Endodermal cell (in vitro differentiated cells): Measurements from ENCODE around the gene LEFTY1. TPM values are rescaled to one million over a fixed set of nuclear protein-coding genes. Genes with fewer than 3 reads are reported as not detected.

Experiments used
- DNase-seq: peaks from one replicate; pipeline ENCODE4 v3.0.0-alpha.2; 2017
- H3K27ac ChIP-seq: 2 replicates; pipeline ENCODE4 v1.5.1; 2013; ENCODE audit warnings: mild to moderate bottlenecking, low read depth, low read length, moderate library complexity
- H3K27me3 ChIP-seq: 2 replicates; pipeline ENCODE4 v1.6.1; 2013; ENCODE audit warnings: mild to moderate bottlenecking, low read length, moderate library complexity; ENCODE audit not compliant: insufficient read depth, control insufficient read depth, poor library complexity, severe bottlenecking
- H3K36me3 ChIP-seq: 2 replicates; pipeline ENCODE4 v1.7.0; 2013; ENCODE audit warnings: mild to moderate bottlenecking, low read length, moderate library complexity; ENCODE audit not compliant: control insufficient read depth, insufficient read depth
- H3K4me1 ChIP-seq: one replicate; pipeline ENCODE4 v1.7.0; 2013; ENCODE audit warnings: low read length; ENCODE audit not compliant: control insufficient read depth, insufficient read depth
- H3K4me3 ChIP-seq: 2 replicates; pipeline ENCODE4 v1.5.1; 2013; ENCODE audit warnings: mild to moderate bottlenecking, low read length, moderate library complexity
- H3K9ac ChIP-seq: 2 replicates; pipeline ENCODE4 v1.6.1; 2013; ENCODE audit warnings: mild to moderate bottlenecking, low read length, moderate library complexity; ENCODE audit not compliant: poor library complexity, severe bottlenecking; ENCODE audit errors: extremely low read depth
- H3K9me3 ChIP-seq: 2 replicates; pipeline ENCODE4 v1.6.1; 2013; ENCODE audit warnings: mild to moderate bottlenecking, low read length, moderate library complexity; ENCODE audit not compliant: control insufficient read depth
- H3K27ac Mint-ChIP-seq: 2 replicates; pipeline ENCODE4 v1.8.0; 2020; ENCODE audit warnings: mixed read lengths
- H3K27me3 Mint-ChIP-seq: 2 replicates; pipeline ENCODE4 v1.8.0; 2021; ENCODE audit warnings: mild to moderate bottlenecking, mixed read lengths; ENCODE audit not compliant: insufficient read depth
- H3K36me3 Mint-ChIP-seq: 2 replicates; pipeline ENCODE4 v1.8.0; 2020; ENCODE audit warnings: low read depth, mixed read lengths
- H3K4me1 Mint-ChIP-seq: 2 replicates; pipeline ENCODE4 v1.8.0; 2020; ENCODE audit warnings: mixed read lengths
- H3K4me3 Mint-ChIP-seq: 2 replicates; pipeline ENCODE4 v1.8.0; 2020; ENCODE audit warnings: mild to moderate bottlenecking, moderate library complexity, mixed read lengths
- H3K9me3 Mint-ChIP-seq: 2 replicates; pipeline ENCODE4 v1.8.0; 2020; ENCODE audit warnings: mild to moderate bottlenecking, mixed read lengths
- CTCF ChIP-seq: fragments of 200-600 bp; sonication (generic); conservative IDR thresholded peaks from 2 replicates; pipeline ENCODE4 v1.5.0; 2021; ENCODE audit warnings: antibody characterized with exemption, mild to moderate bottlenecking
- WGBS, 2 experiments: methylation state at CpG; one replicate each; pipeline versions ENCODE4 v1.1.5 to v1.1.7; 2013; ENCODE audit warnings: missing lambda C conversion rate in 2 of 2, mixed read lengths in 1 of 2; ENCODE audit not compliant: insufficient coverage in 1 of 2, insufficient read length in 1 of 2; 5-methylcytosine and 5-hydroxymethylcytosine counted together
- total RNA-seq, 2 donors: library from RNA; stranded (reverse); fragmentation: NEBNext Ultra II Directional in 1 of 2; extraction: Animal tissue kit (Norgen Biotek cat#: 25700) in 1 of 2; gene quantifications; 2 replicates in 1 of 2; 3 replicates in 1 of 2; pipeline ENCODE4 v1.2.1, GENCODE V29; 2021

LEFTY1 gene
- total RNA-seq, 2 donors from 2014 or later: 76.0 to 660 TPM

- Histone ChIP-seq H3K4me3 (no peak overlapping the region), H3K9me3 (peaks cover 24% of the 10 kb centered on the region), H3K27me3 (no peaks in the 10 kb centered on the region), H3K9ac (no peak overlapping the region), H3K36me3 (peaks cover 87% of the 10 kb centered on the region), H3K4me1 (peaks cover 10% of the 10 kb centered on the region), H3K27ac (no peak overlapping the region)
- Mint-ChIP-seq H3K9me3 (peaks cover 30% of the 10 kb centered on the region), H3K27me3 (no peaks in the 10 kb centered on the region), H3K4me3 (no peak overlapping the region), H3K4me1 (peaks cover 21% of the 10 kb centered on the region), H3K36me3 (peaks cover 64% of the 10 kb centered on the region), H3K27ac (no peak overlapping the region)
- WGBS, 2 experiments: 83 to 93% methylated on average over 3 to 4 of the region's 4 CpGs
- TF ChIP-seq CTCF: no peak
- no peak for DNase-seq
Observed at GRCh38 chr1:225847610-225848009, 41.3 kb downstream of the LEFTY1 start.

- no peaks in the 10 kb centered on the region for H3K27me3 Mint-ChIP-seq
- DNase-seq: peak; percentile 54
Observed at GRCh38 chr1:225846331-225847310, 42.3 kb downstream of the LEFTY1 start.

More at GRCh38 chr1:225846331-225847310, 42.3 kb downstream of the LEFTY1 start:
- no peak overlapping the region for H3K4me3 ChIP-seq
- H3K27ac ChIP-seq: no peak overlapping the region
- no peaks in the 10 kb centered on the region for H3K27me3 ChIP-seq
- H3K9me3 ChIP-seq: peaks cover 14% of the 10 kb centered on the region
- peaks cover 20% of the 10 kb centered on the region for H3K9me3 Mint-ChIP-seq
- no peak overlapping the region for H3K27ac Mint-ChIP-seq
- H3K36me3 Mint-ChIP-seq: peaks cover 62% of the 10 kb centered on the region
- H3K36me3 ChIP-seq: peaks cover 87% of the 10 kb centered on the region
- H3K9ac ChIP-seq: no peak overlapping the region
- WGBS, 2 experiments: 94 to 97% methylated on average over 13 to 20 of the region's 20 CpGs
- H3K4me3 Mint-ChIP-seq: no peak overlapping the region
- TF ChIP-seq CTCF: no peak
- peaks cover 10% of the 10 kb centered on the region for H3K4me1 ChIP-seq
- H3K4me1 Mint-ChIP-seq: peaks cover 21% of the 10 kb centered on the region
